Cardiac muscle cell (in vitro differentiated cells and primary cell): ENCODE measurements around the gene XNDC1N. TPM values are rescaled to one million over a fixed set of nuclear protein-coding genes. Genes with fewer than 3 reads are reported as not detected.

Experiments used
- DNase-seq, 2 donors: peaks; one replicate each; pipeline versions ENCODE4 v3.0.0 to v3.0.0-alpha.2; 2010 to 2017; ENCODE audit warnings: low read depth in 1 of 2, low spot score in 1 of 2
- H3K27ac ChIP-seq: fragments of 200-600 bp; sonication (generic); 2 replicates; pipeline ENCODE4 v1.5.1; 2016
- H3K27me3 ChIP-seq: fragments of 200-600 bp; sonication (generic); 2 replicates; pipeline ENCODE4 v1.6.0; 2016; ENCODE audit warnings: control low read depth
- H3K36me3 ChIP-seq: fragments of 200-600 bp; sonication (generic); 2 replicates; pipeline ENCODE4 v1.5.1; 2016; ENCODE audit warnings: control low read depth
- H3K4me1 ChIP-seq: fragments of 200-600 bp; sonication (generic); 2 replicates; pipeline ENCODE4 v1.8.1; 2017; ENCODE audit warnings: low read depth, mild to moderate bottlenecking, mixed run types
- H3K4me3 ChIP-seq: fragments of 200-600 bp; sonication (generic); 2 replicates; pipeline ENCODE4 v1.5.1; 2016; ENCODE audit warnings: mild to moderate bottlenecking
- H3K9me3 ChIP-seq: fragments of 200-600 bp; sonication (generic); 2 replicates; pipeline ENCODE4 v1.5.1; 2017; ENCODE audit warnings: low read depth, mild to moderate bottlenecking, control low read depth
- polyA plus RNA-seq: library from polyadenylated mRNA; unstranded; fragments of >200 nt; fragmentation: Nextera tagmentation; extraction: Ambion mirVana; gene quantifications from 2 replicates; pipeline ENCODE4 v1.2.1, GENCODE V29; 2016
- total RNA-seq: library from RNA; depleted of rRNA; stranded (reverse); fragments of >200 nt; gene quantifications from 2 replicates; pipeline ENCODE4 v1.2.3, GENCODE V29; 2016
- TF ChIP-seq, protein P1 (sequence below): IDR thresholded peaks from 2 replicates; pipeline ENCODE4 v1.5.1; 2012; ENCODE audit warnings: low read depth, mild to moderate bottlenecking, low read length

XNDC1N gene
- total and polyA plus RNA-seq, 2 experiments from 2014 or later = 7.9 to 8.0 TPM

DNA sequence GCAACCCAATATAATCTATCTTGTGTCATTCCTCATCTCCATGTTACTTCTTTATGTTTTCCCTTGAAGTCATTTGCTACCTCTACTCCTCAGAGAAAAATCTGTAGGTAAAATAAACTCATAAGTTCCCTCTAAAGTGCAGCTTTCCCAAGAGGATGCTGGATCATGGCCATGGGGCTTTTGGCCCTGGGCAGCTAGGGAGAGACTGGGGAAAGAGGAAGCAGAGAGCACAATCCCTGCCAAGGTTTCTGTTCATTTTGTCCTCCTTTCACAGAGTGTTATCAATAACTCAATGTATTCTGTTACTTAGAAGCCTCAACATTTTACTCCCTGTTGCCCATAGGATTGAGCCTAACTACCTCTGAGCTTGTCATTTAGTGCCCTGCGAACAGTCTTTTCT is 9.4 kb upstream of the XNDC1N start:
- Histone ChIP-seq H3K27me3 (no peaks in the 10 kb centered on the region), H3K4me1 (peaks cover 11% of the 10 kb centered on the region), H3K27ac (no peak overlapping the region), H3K36me3 (no peaks in the 10 kb centered on the region), H3K9me3 (no peaks in the 10 kb centered on the region), H3K4me3 (no peak overlapping the region)
- TF ChIP-seq, protein P1, sequence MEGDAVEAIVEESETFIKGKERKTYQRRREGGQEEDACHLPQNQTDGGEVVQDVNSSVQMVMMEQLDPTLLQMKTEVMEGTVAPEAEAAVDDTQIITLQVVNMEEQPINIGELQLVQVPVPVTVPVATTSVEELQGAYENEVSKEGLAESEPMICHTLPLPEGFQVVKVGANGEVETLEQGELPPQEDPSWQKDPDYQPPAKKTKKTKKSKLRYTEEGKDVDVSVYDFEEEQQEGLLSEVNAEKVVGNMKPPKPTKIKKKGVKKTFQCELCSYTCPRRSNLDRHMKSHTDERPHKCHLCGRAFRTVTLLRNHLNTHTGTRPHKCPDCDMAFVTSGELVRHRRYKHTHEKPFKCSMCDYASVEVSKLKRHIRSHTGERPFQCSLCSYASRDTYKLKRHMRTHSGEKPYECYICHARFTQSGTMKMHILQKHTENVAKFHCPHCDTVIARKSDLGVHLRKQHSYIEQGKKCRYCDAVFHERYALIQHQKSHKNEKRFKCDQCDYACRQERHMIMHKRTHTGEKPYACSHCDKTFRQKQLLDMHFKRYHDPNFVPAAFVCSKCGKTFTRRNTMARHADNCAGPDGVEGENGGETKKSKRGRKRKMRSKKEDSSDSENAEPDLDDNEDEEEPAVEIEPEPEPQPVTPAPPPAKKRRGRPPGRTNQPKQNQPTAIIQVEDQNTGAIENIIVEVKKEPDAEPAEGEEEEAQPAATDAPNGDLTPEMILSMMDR = no peak
- peak in 1 of 2 donors; percentile 39 for DNase-seq

DNA sequence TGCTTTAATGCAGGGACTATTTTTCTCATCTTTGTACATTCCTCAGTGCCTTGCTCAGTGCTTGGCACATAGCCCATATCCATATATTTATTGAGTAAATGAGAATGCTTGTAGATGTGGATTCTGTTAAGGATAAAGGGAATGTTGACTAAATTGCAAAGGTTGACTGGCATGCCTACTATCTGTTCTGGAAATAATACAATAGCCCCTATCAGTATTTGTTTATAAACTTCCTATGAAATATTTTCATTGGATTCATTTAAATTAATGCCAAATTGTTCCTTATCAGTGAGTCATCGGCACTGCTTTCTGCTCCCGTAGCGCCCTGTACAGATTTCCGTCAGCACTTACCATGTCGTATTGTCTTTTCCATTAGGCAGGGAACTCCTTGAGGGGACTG is 8.4 kb upstream of the XNDC1N start:
- H3K36me3 ChIP-seq = no peaks in the 10 kb centered on the region
- no peaks in the 10 kb centered on the region for H3K9me3 ChIP-seq
- H3K4me3 ChIP-seq = no peak overlapping the region
- H3K27me3 ChIP-seq = no peaks in the 10 kb centered on the region
- H3K27ac ChIP-seq = no peak overlapping the region
- TF ChIP-seq, protein P1 = no peak
- DNase-seq = peak in 1 of 2 donors; percentile 57
- peaks cover 11% of the 10 kb centered on the region for H3K4me1 ChIP-seq

DNA sequence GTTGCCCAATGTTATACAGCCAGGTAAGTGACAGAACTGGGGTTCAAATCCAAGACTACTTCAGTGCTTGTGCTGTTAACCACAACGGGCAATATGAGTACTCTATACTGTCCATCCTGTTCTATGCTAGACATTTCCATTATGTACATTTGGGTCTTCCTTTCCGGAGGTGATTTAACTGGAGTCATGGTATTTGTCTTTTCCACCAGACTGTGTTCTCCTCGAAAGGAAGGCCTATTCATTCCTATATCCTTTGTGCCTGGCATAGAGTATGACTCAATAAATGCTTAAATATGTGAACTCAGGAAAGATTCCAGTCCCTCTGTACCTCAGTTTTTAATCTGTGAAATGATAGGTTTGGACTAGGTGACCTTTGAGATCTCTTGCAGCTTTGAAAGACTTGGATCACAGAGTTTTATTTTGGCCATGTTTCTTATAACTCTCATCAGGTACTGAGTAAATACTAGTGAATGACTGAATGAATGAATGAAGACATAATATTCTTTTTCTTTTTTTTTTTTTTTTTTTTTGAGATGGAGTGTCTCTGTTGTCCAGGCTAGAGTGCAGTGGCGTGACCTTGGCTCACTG is 7.0 kb upstream of the XNDC1N start:
- Histone ChIP-seq H3K36me3 (no peaks in the 10 kb centered on the region), H3K27me3 (no peaks in the 10 kb centered on the region), H3K4me3 (no peak overlapping the region), H3K9me3 (no peaks in the 10 kb centered on the region), H3K27ac (no peak overlapping the region), H3K4me1 (peaks cover 8% of the 10 kb centered on the region)
- TF ChIP-seq, protein P1 = no peak
- no peak for DNase-seq

DNA sequence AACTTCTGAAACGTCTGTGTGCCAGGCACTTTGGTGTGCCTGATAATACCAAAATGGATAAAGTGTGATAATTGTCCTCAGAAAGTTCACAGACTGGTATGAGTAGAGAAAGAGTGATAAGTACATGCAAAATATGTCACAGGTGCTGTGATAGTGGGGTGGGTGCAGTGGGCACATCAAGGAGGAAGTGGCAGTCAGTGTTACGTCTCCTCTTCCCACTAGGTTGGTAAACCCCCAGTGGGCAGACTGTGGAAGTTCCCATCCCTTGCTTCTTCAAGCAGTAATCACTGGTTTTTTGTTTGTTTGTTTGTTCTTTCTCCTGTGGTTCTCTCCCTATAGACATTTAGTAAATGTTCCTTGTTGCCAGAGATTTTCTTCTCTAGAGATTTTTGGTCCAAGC is 5.8 kb upstream of the XNDC1N start:
- H3K4me1 ChIP-seq = peaks cover 9% of the 10 kb centered on the region
- H3K9me3 ChIP-seq = no peaks in the 10 kb centered on the region
- TF ChIP-seq, protein P1 = no peak
- DNase-seq = no peak
- H3K36me3 ChIP-seq = no peaks in the 10 kb centered on the region
- H3K27ac ChIP-seq = no peak overlapping the region
- H3K27me3 ChIP-seq = no peaks in the 10 kb centered on the region
- H3K4me3 ChIP-seq = no peak overlapping the region

DNA sequence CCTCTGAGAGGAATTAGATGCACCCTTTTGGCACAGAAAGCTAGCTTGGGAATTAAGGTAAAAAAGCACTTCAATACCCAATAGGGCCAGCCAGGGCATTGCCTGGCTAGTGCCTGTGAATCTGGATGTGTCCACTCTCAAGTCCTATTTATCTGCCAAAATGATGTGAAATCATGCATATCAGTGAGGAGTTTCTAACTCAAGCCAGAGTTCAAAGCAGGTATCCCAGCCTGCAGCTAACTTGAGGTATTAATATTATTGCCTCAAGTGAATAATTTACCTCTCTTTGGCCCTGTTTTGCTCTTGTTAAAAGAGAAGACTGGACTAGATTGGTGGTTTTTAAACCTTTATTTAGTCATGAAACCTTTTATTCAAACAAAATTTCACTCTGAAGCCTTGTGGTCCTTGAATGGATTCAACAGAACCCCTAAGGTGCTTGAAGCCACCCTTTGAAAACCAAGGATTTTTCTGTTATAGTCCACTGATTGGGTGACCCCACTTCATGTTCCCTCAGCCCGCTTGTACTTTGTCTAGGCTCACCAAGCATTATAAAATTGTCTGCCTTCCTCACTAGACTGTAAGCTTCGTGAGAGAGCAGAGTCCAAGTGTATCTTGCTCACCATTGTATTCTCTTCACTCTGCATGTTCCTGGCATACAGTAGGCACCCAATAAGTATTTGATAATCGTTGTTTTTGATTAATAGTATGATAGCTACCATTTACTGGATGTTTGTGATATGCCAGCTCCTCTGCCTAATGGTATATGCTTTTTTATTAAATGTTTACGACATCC is 4.9 kb upstream of the XNDC1N start:
- H3K4me1 ChIP-seq = peaks cover 9% of the 10 kb centered on the region
- H3K9me3 ChIP-seq = no peaks in the 10 kb centered on the region
- no peaks in the 10 kb centered on the region for H3K36me3 ChIP-seq
- no peak for DNase-seq
- no peaks in the 10 kb centered on the region for H3K27me3 ChIP-seq
- TF ChIP-seq, protein P1 = no peak
- no peak overlapping the region for H3K27ac ChIP-seq
- H3K4me3 ChIP-seq = no peak overlapping the region
